ENCODE measurements around the gene TOB2. TPM values are rescaled to one million over a fixed set of nuclear protein-coding genes. Genes with fewer than 3 reads are reported as not detected.

The TOB2 gene
- polyA plus RNA-seq, 1 of the 3 experiments (the other 2 are of a cell fraction) = 8.3 TPM

GRCh38 chr22:41411021-41411851 lies 35.4 kb downstream of the TOB2 start:
- Histone ChIP-seq H3K4me1 (ENCODE audit: control insufficient read depth in 1 of 2, insufficient read depth in 2 of 2, low read depth in 1 of 2, low read length in 1 of 2) (peaks cover 0 to 18% of the 10 kb centered on the region in 2 experiments; a peak in 1 of 4 replicates), H3K4me3 (ENCODE audit: low read depth in 2 of 2, low read length in 1 of 2) (no peak overlapping the region), H3K9ac (no peak overlapping the region), H3F3A (replicated peaks; ENCODE audit: insufficient read depth) (no peaks in the 10 kb centered on the region), H3K27ac (ENCODE audit: low read depth in 2 of 2, low read length in 1 of 2) (no peak overlapping the region), H2AFZ (ENCODE audit: low read depth) (no peak overlapping the region), H3K36me3 (replicated peaks in 1 of 2; ENCODE audit: control insufficient read depth in 1 of 2, insufficient read depth in 2 of 2, low read length in 1 of 2) (no peaks in the 10 kb centered on the region), H4K20me1 (ENCODE audit: insufficient read depth) (no peaks in the 10 kb centered on the region), H3K79me2 (ENCODE audit: insufficient read depth) (peaks cover 16% of the 10 kb centered on the region; the same call in 1 of the 2 replicates), H3K9me2 (no peaks in the 10 kb centered on the region), H3K9me3 (no peaks in the 10 kb centered on the region), H3K27me3 (ENCODE audit: insufficient read depth) (no peaks in the 10 kb centered on the region), H3K4me2 (no peak overlapping the region)
- POLR2A ChIA-PET = interaction anchor here (0.6 to 0.7 kb wide), 2 partner anchors 57 to 63 kb away, joined by 3 read pairs; partner anchors contain the start of genes ACO2 and PHF5A
- WGBS (ENCODE audit: low lambda C conversion rate) = 87% methylated on average over 9 of the region's 11 CpGs
- no peak for TF ChIP-seq PBX3 (IDR thresholded peaks at IDR 0.05)
- TF ChIP-seq JUND (IDR thresholded peaks at IDR 0.05) = no peak
- TF ChIP-seq MXI1 (IDR thresholded peaks at IDR 0.05; ENCODE audit: low read depth, low read length) = no peak
- no peak for TF ChIP-seq RCOR1 (IDR thresholded peaks at IDR 0.05; ENCODE audit: low read length)
- TF ChIP-seq TEAD4 (IDR thresholded peaks at IDR 0.05; ENCODE audit: borderline replicate concordance, insufficient read depth) = no peak
- no peak for TF ChIP-seq SMC3 (IDR thresholded peaks at IDR 0.05; ENCODE audit: low read depth, low read length)
- no peak for TF ChIP-seq USF2 (IDR thresholded peaks at IDR 0.05; ENCODE audit: borderline replicate concordance, low read depth, low read length)
- DNase-seq = no peak
- CTCF ChIA-PET = interaction anchor here (1.1 to 2.6 kb wide), 3 partner anchors 106 to 122 kb away, joined by 3 to 18 read pairs (median 3); no protein-coding TSS in a partner anchor

- Histone ChIP-seq H3K79me2 (ENCODE audit: insufficient read depth) (peaks cover 13% of the 10 kb centered on the region; the same call in 1 of the 2 replicates), H3F3A (replicated peaks; ENCODE audit: insufficient read depth) (no peaks in the 10 kb centered on the region), H3K9ac (no peak overlapping the region), H3K4me1 (ENCODE audit: control insufficient read depth in 1 of 2, insufficient read depth in 2 of 2, low read depth in 1 of 2, low read length in 1 of 2) (peaks cover 0 to 14% of the 10 kb centered on the region in 2 experiments; a peak in 1 of 4 replicates), H4K20me1 (ENCODE audit: insufficient read depth) (no peaks in the 10 kb centered on the region), H3K36me3 (replicated peaks in 1 of 2; ENCODE audit: control insufficient read depth in 1 of 2, insufficient read depth in 2 of 2, low read length in 1 of 2) (no peaks in the 10 kb centered on the region), H3K9me2 (no peaks in the 10 kb centered on the region), H3K27me3 (ENCODE audit: insufficient read depth) (no peaks in the 10 kb centered on the region), H3K4me3 (ENCODE audit: low read depth in 2 of 2, low read length in 1 of 2) (no peak overlapping the region), H3K4me2 (no peak overlapping the region), H3K9me3 (no peaks in the 10 kb centered on the region), H2AFZ (ENCODE audit: low read depth) (no peak overlapping the region), H3K27ac (ENCODE audit: low read depth in 2 of 2, low read length in 1 of 2) (no peak overlapping the region; a peak in 1 of 4 replicates)
- 82% methylated on average over 4 of the region's 7 CpGs for WGBS (ENCODE audit: low lambda C conversion rate)
- CTCF ChIA-PET = interaction anchor here (2.6 kb wide), 1 partner anchor 108 kb away, joined by 18 read pairs; no protein-coding TSS in a partner anchor
- DNase-seq = no peak
- no peak for TF ChIP-seq NRF1 (IDR thresholded peaks at IDR 0.05; ENCODE audit: low read depth, low read length)
- no peak for TF ChIP-seq SIN3A (IDR thresholded peaks at IDR 0.05; ENCODE audit: borderline replicate concordance, low read depth, low read length)
- TF ChIP-seq ZBTB33 (IDR thresholded peaks at IDR 0.05; ENCODE audit: borderline replicate concordance, low read depth) = no peak
- no peak for TF ChIP-seq ELF1 (IDR thresholded peaks at IDR 0.05)
- TF ChIP-seq POLR2AphosphoS5 (IDR thresholded peaks at IDR 0.05; ENCODE audit: low read depth, low read length) = no peak
- no peak for TF ChIP-seq NFIC (IDR thresholded peaks at IDR 0.05; ENCODE audit: borderline replicate concordance)
- TF ChIP-seq CTCF (IDR thresholded peaks at IDR 0.05) = no peak
- TF ChIP-seq SMC3 (IDR thresholded peaks at IDR 0.05; ENCODE audit: low read depth, low read length) = no peak
- no peak for TF ChIP-seq TAF1 (IDR thresholded peaks at IDR 0.05; ENCODE audit: borderline replicate concordance, low read depth, low read length)
- TF ChIP-seq JUND (IDR thresholded peaks at IDR 0.05) = no peak
- TF ChIP-seq MXI1 (IDR thresholded peaks at IDR 0.05; ENCODE audit: low read depth, low read length) = no peak
- TF ChIP-seq RAD21 (IDR thresholded peaks at IDR 0.05; ENCODE audit: low read length) = no peak
- TF ChIP-seq TEAD4 (IDR thresholded peaks at IDR 0.05; ENCODE audit: borderline replicate concordance, insufficient read depth) = no peak
- TF ChIP-seq RFX5 (IDR thresholded peaks at IDR 0.05; ENCODE audit: low read length) = no peak
- TF ChIP-seq USF2 (IDR thresholded peaks at IDR 0.05; ENCODE audit: borderline replicate concordance, low read depth, low read length) = no peak
- no peak for TF ChIP-seq CHD2 (IDR thresholded peaks at IDR 0.05; ENCODE audit: low read length, partially characterized antibody)
- POLR2A ChIA-PET = no interaction called here
Observed at GRCh38 chr22:41410311-41410751, 36.3 kb downstream of the TOB2 start.
